VCaP (cell line): ENCODE results near the gene KLK10.

Source experiments
- H3K27ac ChIP-seq: fragments of 450-650 bp; 2 replicates; pipeline ENCODE4 v1.5.1; 2017
- CTCF ChIP-seq: fragments of 450-650 bp; conservative IDR thresholded peaks from 2 replicates; pipeline ENCODE4 v1.5.1; 2017; ENCODE audit warnings: mild to moderate bottlenecking, moderate library complexity

The KLK10 gene

DNA sequence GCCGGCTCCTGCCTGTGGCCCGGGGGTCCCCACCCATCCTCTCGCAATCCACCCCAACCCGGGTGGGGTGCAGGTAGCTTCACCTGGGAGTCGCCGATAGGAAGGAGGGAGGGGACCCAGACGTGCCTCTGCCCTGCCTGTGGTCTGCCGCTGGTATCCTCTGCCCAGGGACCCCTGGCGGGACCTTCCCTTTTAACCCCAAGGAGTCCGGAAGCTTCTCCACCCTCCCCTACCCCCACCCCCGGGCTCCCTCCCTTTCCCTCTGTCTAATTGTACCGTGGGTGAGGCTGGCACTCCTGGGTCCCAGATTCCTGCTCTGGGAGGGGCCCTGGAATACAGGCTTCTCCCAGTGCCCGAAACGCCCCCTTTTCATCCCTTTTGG, at the start of gene KLK10:
TSS of gene KLK10 (minus strand) at position 166 of the 382 bp plus-strand sequence. CDS start 579 bp downstream, outside the sequence.
- no peak for TF ChIP-seq CTCF
- peak within 1 kb of the TSS; percentile 78 for H3K27ac ChIP-seq

- peak overlapping the region; percentile 56 for H3K27ac ChIP-seq
- no peak for TF ChIP-seq CTCF
These were observed 47.1 kb upstream of the KLK10 start for GRCh38 chr19:51066393-51067186.

DNA sequence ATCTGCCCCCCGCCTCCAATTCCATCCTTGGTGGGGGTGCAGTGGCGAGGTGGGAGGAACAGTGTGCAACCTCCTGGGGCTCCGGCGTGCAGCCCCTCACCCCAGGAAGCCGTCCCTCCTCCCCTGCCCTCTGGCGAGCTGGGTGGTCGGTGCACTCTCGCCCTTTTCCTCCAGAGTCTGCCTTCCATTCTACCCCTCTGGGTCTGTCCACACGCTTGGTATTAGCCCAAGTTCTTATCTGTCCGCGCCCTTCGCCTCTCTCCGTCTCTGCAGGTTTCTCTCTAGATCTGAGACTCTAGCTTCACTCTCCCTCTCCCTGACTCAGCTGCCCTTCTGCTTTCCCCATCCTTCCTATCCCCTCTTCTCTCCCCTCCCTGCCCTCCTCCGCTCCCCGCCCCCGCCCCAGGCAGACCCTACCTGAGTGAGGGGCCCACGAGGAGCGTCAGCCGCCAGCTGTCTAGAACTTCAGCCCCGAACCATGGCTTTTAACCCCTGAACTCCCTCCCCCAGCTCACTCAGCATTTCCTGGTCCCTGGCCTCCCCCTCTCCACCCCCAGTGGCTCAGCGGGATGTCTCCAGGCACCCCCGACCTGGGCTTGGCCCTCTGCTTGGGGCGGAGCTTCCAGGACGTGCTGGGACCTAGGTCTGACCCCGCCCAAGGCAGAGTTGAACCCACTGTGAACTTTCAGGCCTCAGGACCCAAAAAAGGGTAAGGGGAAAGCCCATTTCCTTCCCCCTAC, 45.9 kb upstream of the KLK10 start:
- no peak for TF ChIP-seq CTCF
- peak overlapping the region; percentile 56; the same call in 1 of the 2 replicates for H3K27ac ChIP-seq

- TF ChIP-seq CTCF = no peak
- peak within 1 kb of the TSS; percentile 56; the same call in 1 of the 2 replicates for H3K27ac ChIP-seq
These were observed 45.2 kb upstream of the KLK10 start, which contains the start of gene KLK13 for GRCh38 chr19:51064534-51065220. KLK13 (minus strand) TSS chr19:51065092; CDS start chr19:51065067, 25 bp downstream.

GRCh38 chr19:51063664-51064063, 44.2 kb upstream of the KLK10 start:
- no peak for TF ChIP-seq CTCF
- no peak overlapping the region for H3K27ac ChIP-seq

DNA sequence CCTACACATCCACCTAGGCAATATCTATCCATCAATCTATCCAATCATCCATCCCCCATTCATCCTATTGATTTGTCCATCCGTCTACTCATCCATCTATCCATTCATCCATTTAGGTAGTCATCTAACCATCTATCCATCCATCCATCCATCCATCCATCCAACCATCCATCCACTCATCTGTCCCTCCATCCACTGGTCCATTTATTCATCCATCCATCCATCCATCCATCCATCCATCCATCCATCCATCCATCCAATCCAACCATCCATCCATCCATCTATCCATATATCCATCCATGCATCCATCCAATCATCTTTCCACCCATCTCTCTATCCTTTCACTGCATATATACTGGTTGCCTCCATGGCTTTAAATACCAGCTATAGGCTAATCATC, 41.5 kb upstream of the KLK10 start:
- TF ChIP-seq CTCF = no peak
- no peak overlapping the region for H3K27ac ChIP-seq

DNA sequence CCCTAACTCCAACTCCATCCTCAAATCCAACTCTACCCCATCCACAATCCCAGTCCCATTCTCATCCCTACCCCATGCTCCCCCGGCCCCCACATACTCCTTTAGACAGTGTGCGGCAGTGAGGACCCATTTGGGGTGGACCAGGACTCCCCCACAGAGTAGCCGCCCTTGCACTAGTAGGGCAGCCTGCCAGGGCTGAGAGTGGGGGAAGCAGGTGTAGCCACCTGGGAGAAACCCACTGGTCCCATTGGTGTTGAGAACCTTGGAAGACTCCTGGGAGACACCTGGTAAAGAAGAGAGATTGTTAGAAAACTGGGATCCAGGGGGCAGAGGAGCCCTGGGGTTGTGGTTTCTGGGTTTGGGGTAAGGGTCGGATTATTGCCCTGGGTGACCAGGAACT, 40.8 kb upstream of the KLK10 start:
- no peak overlapping the region for H3K27ac ChIP-seq
- TF ChIP-seq CTCF = no peak
